Testis (tissue), 2 donors: ENCODE results near the gene CAMK2G.

Source experiments
- CTCF ChIP-seq, 3 experiments: fragments of 450-650 bp in 2 of 3; fragments of 200-600 bp in 1 of 3; sonication (generic) in 1 of 3; IDR thresholded peaks; one replicate each; pipeline ENCODE4 v1.5.1; 2016 to 2019; ENCODE audit warnings: antibody characterized with exemption in 3 of 3, mild to moderate bottlenecking in 2 of 3, moderate library complexity in 1 of 3
- POLR2A ChIP-seq: fragments of 450-650 bp; IDR thresholded peaks from one replicate; pipeline ENCODE4 v1.6.1; 2017; ENCODE audit warnings: antibody characterized with exemption, mild to moderate bottlenecking, moderate library complexity

GRCh38 chr10:73909540-73910115 lies 35.3 kb upstream of the CAMK2G start:
- TF ChIP-seq POLR2A (no peak), CTCF (IDR thresholded peaks at IDR 0.05) (no peak)
